Ovary (tissue), 3 donors: ENCODE results near the gene NRXN3.

ENCODE experiments used
- CTCF ChIP-seq, 3 donors: fragments of 450-650 bp in 2 of 3; fragments of 200-600 bp in 1 of 3; IDR thresholded peaks; one replicate each; pipeline versions ENCODE4 v1.5.1 to v1.8.0; 2016 to 2022; ENCODE audit warnings: antibody characterized with exemption in 3 of 3, mild to moderate bottlenecking in 1 of 3
- EP300 ChIP-seq: sonication (generic); formaldehyde crosslinking; IDR thresholded peaks from one replicate; pipeline ENCODE4 v1.6.1; 2017; ENCODE audit warnings: antibody characterized with exemption
- POLR2A ChIP-seq: fragments of 450-650 bp; IDR thresholded peaks from one replicate; pipeline ENCODE4 v1.6.1; 2017; ENCODE audit warnings: antibody characterized with exemption, mild to moderate bottlenecking, moderate library complexity
- donor health status: DM: no; HTN: no; CAD: no.

DNA sequence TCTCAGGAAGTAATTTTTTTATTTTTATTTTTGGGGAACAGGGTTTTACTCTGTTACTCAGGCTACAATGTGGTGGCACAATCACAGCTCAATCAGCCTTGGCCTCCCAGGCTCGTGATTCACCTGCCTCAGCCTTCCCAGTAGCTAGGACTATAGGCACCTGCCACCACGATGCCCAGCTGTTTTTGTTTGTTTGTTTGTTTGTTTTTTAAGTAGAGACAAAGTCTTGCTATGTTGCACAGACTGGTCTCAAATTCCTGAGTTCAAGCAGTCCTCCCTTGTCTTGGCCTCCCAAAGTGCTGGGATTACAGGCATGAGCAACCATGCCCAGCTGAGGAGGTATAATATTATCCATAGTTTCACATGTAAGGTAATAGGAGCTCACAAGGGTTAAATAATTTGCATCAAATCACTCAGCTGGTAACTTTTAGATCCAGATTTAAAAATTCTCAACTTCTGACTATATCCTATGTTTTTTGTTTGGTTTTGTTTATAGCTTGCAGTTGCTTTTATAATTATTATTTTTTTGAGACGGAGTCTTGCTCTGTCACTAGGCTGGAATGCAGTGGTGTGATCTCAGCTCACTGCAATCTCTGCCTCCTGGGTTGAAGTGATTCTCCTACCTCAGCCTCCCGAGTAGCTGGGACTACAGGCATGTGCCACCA lies 1411.9 kb downstream of the NRXN3 start:
- no peak for TF ChIP-seq CTCF (IDR thresholded peaks at IDR 0.05)
- no peak for TF ChIP-seq POLR2A
- no peak for TF ChIP-seq EP300
